OCI-LY1 (cell line): ENCODE data around the gene SSRP1.

ENCODE experiments used
- H2AFZ ChIP-seq: fragments of 200-600 bp; sonication (generic), shearing (Covaris generic); 2 replicates; pipeline ENCODE4 v1.6.0; 2014; ENCODE audit warnings: antibody characterized with exemption, mild to moderate bottlenecking, low read length
- H3F3A ChIP-seq: fragments of 200-600 bp; sonication (generic), shearing (Covaris generic); 2 replicates; pipeline ENCODE4 v1.6.0; 2014; ENCODE audit warnings: mild to moderate bottlenecking, antibody characterized with exemption, low read length, moderate library complexity; ENCODE audit not compliant: insufficient read depth
- H3K27ac ChIP-seq: fragments of 200-600 bp; sonication (generic); 2 replicates; pipeline ENCODE4 v1.5.1; 2014; ENCODE audit warnings: low read length, mixed run types, mild to moderate bottlenecking, low read depth; ENCODE audit not compliant: poor library complexity, severe bottlenecking
- H3K27me3 ChIP-seq: fragments of 200-600 bp; sonication (generic); 2 replicates; pipeline ENCODE4 v1.6.0; 2014; ENCODE audit warnings: antibody characterized with exemption, mild to moderate bottlenecking, low read length, moderate library complexity; ENCODE audit not compliant: insufficient read depth
- H3K36me3 ChIP-seq: fragments of 200-600 bp; sonication (generic); 2 replicates; pipeline ENCODE4 v1.6.1; 2014; ENCODE audit warnings: mild to moderate bottlenecking, antibody characterized with exemption, low read length, moderate library complexity, mixed read lengths; ENCODE audit not compliant: insufficient read depth
- H3K4me1 ChIP-seq: fragments of 200-600 bp; sonication (generic); 2 replicates; pipeline ENCODE4 v1.5.1; 2014; ENCODE audit warnings: mild to moderate bottlenecking, low read length, moderate library complexity; ENCODE audit not compliant: insufficient read depth, severe bottlenecking
- H3K4me2 ChIP-seq: fragments of 200-600 bp; sonication (generic), shearing (Covaris generic); 2 replicates; pipeline ENCODE4 v1.6.1; 2014; ENCODE audit warnings: low read length
- H3K4me3 ChIP-seq: fragments of 200-600 bp; sonication (generic); 2 replicates; pipeline ENCODE4 v1.5.1; 2014; ENCODE audit warnings: low read length, low read depth, mild to moderate bottlenecking, mixed read lengths; ENCODE audit not compliant: poor library complexity, severe bottlenecking
- H3K79me2 ChIP-seq: fragments of 200-600 bp; shearing (Covaris generic); 2 replicates; pipeline ENCODE4 v1.6.1; 2016; ENCODE audit warnings: mixed run types, low read length, mixed read lengths; ENCODE audit not compliant: insufficient read depth
- H3K9ac ChIP-seq: fragments of 200-600 bp; sonication (generic), shearing (Covaris generic); 2 replicates; pipeline ENCODE4 v1.6.1; 2014; ENCODE audit warnings: mild to moderate bottlenecking, low read length, mixed read lengths
- H3K9me2 ChIP-seq: fragments of 200-600 bp; sonication (generic), shearing (Covaris generic); 2 replicates; pipeline ENCODE4 v1.6.1; 2014; ENCODE audit warnings: low read depth, mild to moderate bottlenecking, low read length, mixed read lengths
- H3K9me3 ChIP-seq: fragments of 200-600 bp; shearing (Covaris generic); 2 replicates; pipeline ENCODE4 v1.6.1; 2014; ENCODE audit warnings: low read length, mixed read lengths
- H4K20me1 ChIP-seq: fragments of 200-600 bp; sonication (generic), shearing (Covaris generic); 2 replicates; pipeline ENCODE4 v1.6.0; 2016; ENCODE audit warnings: mild to moderate bottlenecking, low read length; ENCODE audit not compliant: insufficient read depth
- CTCF ChIP-seq: fragments of 200-600 bp; sonication (generic), shearing (Covaris generic); IDR thresholded peaks from 2 replicates; pipeline ENCODE4 v1.5.1; 2017; ENCODE audit warnings: mild to moderate bottlenecking, antibody characterized with exemption, low read length, moderate library complexity, mixed read lengths
- EZH2 ChIP-seq: fragments of 200-600 bp; sonication (generic), shearing (Covaris generic); IDR thresholded peaks from 2 replicates; pipeline ENCODE4 v1.8.0; 2017; ENCODE audit warnings: borderline replicate concordance, mixed run types, mild to moderate bottlenecking, antibody characterized with exemption, low read length, moderate library complexity, mixed read lengths

The SSRP1 gene

GRCh38 chr11:57353036-57353435 is 17.3 kb upstream of the SSRP1 start:
- Histone ChIP-seq H3K79me2 (no peaks in the 10 kb centered on the region), H3K4me2 (no peak overlapping the region)

GRCh38 chr11:57349491-57350274 is 14.0 kb upstream of the SSRP1 start:
- Histone ChIP-seq H3K9ac (no peak overlapping the region), H3K4me3 (no peak overlapping the region), H4K20me1 (no peaks in the 10 kb centered on the region), H3K4me2 (no peak overlapping the region), H3F3A (no peaks in the 10 kb centered on the region), H2AFZ (no peak overlapping the region), H3K27me3 (no peaks in the 10 kb centered on the region; the same call in 1 of the 2 replicates), H3K36me3 (no peaks in the 10 kb centered on the region), H3K9me3 (peaks cover 5% of the 10 kb centered on the region; the same call in 1 of the 2 replicates), H3K9me2 (no peaks in the 10 kb centered on the region), H3K79me2 (no peaks in the 10 kb centered on the region), H3K4me1 (no peaks in the 10 kb centered on the region), H3K27ac (no peak overlapping the region)
- TF ChIP-seq EZH2 = no peak
- peak; percentile 77 for TF ChIP-seq CTCF

More at GRCh38 chr11:57353036-57353435, 17.3 kb upstream of the SSRP1 start:
- H3F3A ChIP-seq = no peaks in the 10 kb centered on the region
- H3K9me2 ChIP-seq = no peaks in the 10 kb centered on the region
- no peak overlapping the region for H3K9ac ChIP-seq
- H4K20me1 ChIP-seq = no peaks in the 10 kb centered on the region
- H3K27me3 ChIP-seq = no peaks in the 10 kb centered on the region; the same call in 1 of the 2 replicates
- no peak overlapping the region for H3K27ac ChIP-seq
- TF ChIP-seq CTCF (no peak), EZH2 (no peak)
- H3K36me3 ChIP-seq = no peaks in the 10 kb centered on the region
- no peak overlapping the region for H2AFZ ChIP-seq
- no peak overlapping the region for H3K4me3 ChIP-seq
- H3K4me1 ChIP-seq = no peaks in the 10 kb centered on the region
- peaks cover 5% of the 10 kb centered on the region; the same call in 1 of the 2 replicates for H3K9me3 ChIP-seq

GRCh38 chr11:57348636-57349313 is 13.1 kb upstream of the SSRP1 start:
- Histone ChIP-seq H3K36me3 (no peaks in the 10 kb centered on the region), H3F3A (no peaks in the 10 kb centered on the region), H3K4me3 (no peak overlapping the region), H3K27ac (no peak overlapping the region), H4K20me1 (no peaks in the 10 kb centered on the region), H3K9me3 (peaks cover 5% of the 10 kb centered on the region; the same call in 1 of the 2 replicates), H3K9me2 (no peaks in the 10 kb centered on the region), H3K4me1 (no peaks in the 10 kb centered on the region), H2AFZ (no peak overlapping the region), H3K9ac (no peak overlapping the region), H3K27me3 (no peaks in the 10 kb centered on the region; the same call in 1 of the 2 replicates), H3K4me2 (no peak overlapping the region), H3K79me2 (no peaks in the 10 kb centered on the region)
- TF ChIP-seq CTCF (no peak), EZH2 (no peak)
